Ectodermal cell (in vitro differentiated cells): Measurements from ENCODE around the gene PRPF8.
"Not testable (repeated sequence)": the region's sequence is repeated elsewhere in the genome, so short reads cannot be mapped to it uniquely, and the experiment has no call there.

ENCODE experiments used
- H3K27ac ChIP-seq: 2 replicates; pipeline ENCODE4 v1.7.0; 2013; ENCODE audit warnings: mild to moderate bottlenecking, low read depth, low read length; ENCODE audit not compliant: insufficient read depth, poor library complexity, severe bottlenecking
- H3K27me3 ChIP-seq: 2 replicates; pipeline ENCODE4 v1.7.0; 2013; ENCODE audit warnings: mild to moderate bottlenecking, low read length; ENCODE audit not compliant: insufficient read depth, control insufficient read depth, poor library complexity, severe bottlenecking
- H3K36me3 ChIP-seq: one replicate; pipeline ENCODE4 v1.7.0; 2013; ENCODE audit warnings: low read length; ENCODE audit not compliant: control insufficient read depth, insufficient read depth
- H3K4me1 ChIP-seq: one replicate; pipeline ENCODE4 v1.7.0; 2013; ENCODE audit warnings: low read length; ENCODE audit not compliant: control insufficient read depth, insufficient read depth
- H3K4me3 ChIP-seq: 2 replicates; pipeline ENCODE4 v1.7.0; 2013; ENCODE audit warnings: low read depth, low read length, control low read depth; ENCODE audit not compliant: insufficient read depth
- H3K9me3 ChIP-seq: 2 replicates; pipeline ENCODE4 v1.7.0; 2013; ENCODE audit warnings: mild to moderate bottlenecking, low read length, moderate library complexity; ENCODE audit not compliant: control insufficient read depth
- WGBS, 2 experiments: methylation state at CpG; one replicate each; pipeline ENCODE4 v1.1.7; 2013; ENCODE audit warnings: missing lambda C conversion rate in 2 of 2; 5-methylcytosine and 5-hydroxymethylcytosine counted together

PRPF8 gene

GRCh38 chr17:1652794-1653193 lies 31.9 kb downstream of the PRPF8 start:
- 91 to 95% methylated on average over 7 of the region's 7 CpGs for WGBS, 2 experiments

GRCh38 chr17:1651559-1651844 lies 33.2 kb downstream of the PRPF8 start:
- peaks cover 9% of the 10 kb centered on the region for H3K4me1 ChIP-seq
- WGBS, 2 experiments = 91 to 96% methylated on average over 4 of the region's 4 CpGs
- H3K36me3 ChIP-seq = peaks cover 52% of the 10 kb centered on the region
- H3K4me3 ChIP-seq = no peak overlapping the region
- no peak overlapping the region for H3K27ac ChIP-seq
- H3K27me3 ChIP-seq = peaks cover 11% of the 10 kb centered on the region
- H3K9me3 ChIP-seq = no peaks in the 10 kb centered on the region

More at GRCh38 chr17:1652794-1653193, 31.9 kb downstream of the PRPF8 start:
- not testable (repeated sequence) for H3K4me3 ChIP-seq, H3K27me3 ChIP-seq, H3K27ac ChIP-seq, H3K4me1 ChIP-seq, H3K9me3 ChIP-seq
- peaks cover 65% of the 10 kb centered on the region for H3K36me3 ChIP-seq

- 94 to 95% methylated on average over 22 of the region's 22 CpGs for WGBS, 2 experiments
- Histone ChIP-seq H3K36me3 (peaks cover 46% of the 10 kb centered on the region), H3K4me1 (peaks cover 13% of the 10 kb centered on the region), H3K27me3 (peaks cover 14% of the 10 kb centered on the region), H3K4me3 (no peak overlapping the region), H3K9me3 (no peaks in the 10 kb centered on the region), H3K27ac (no peak overlapping the region)
Observed at GRCh38 chr17:1650731-1651558, 33.7 kb downstream of the PRPF8 start.

GRCh38 chr17:1649844-1650501 lies 34.7 kb downstream of the PRPF8 start, which contains the start of gene RILP:
Gene RILP (minus strand): TSS chr17:1649866. CDS start chr17:1649804, 62 bp downstream.
- Histone ChIP-seq H3K4me3 (peak within 1 kb of the TSS; percentile 50), H3K27me3 (peaks cover 19% of the 10 kb centered on the region), H3K27ac (peak within 1 kb of the TSS; percentile 69), H3K36me3 (peaks cover 40% of the 10 kb centered on the region), H3K4me1 (peaks cover 22% of the 10 kb centered on the region), H3K9me3 (no peaks in the 10 kb centered on the region)
- 43% methylated on average over 23 of the region's 23 CpGs for WGBS, 2 experiments

GRCh38 chr17:1648963-1649843 lies 35.5 kb downstream of the PRPF8 start:
- WGBS, 2 experiments = 1% methylated on average over 100 of the region's 100 CpGs
- H3K9me3 ChIP-seq = no peaks in the 10 kb centered on the region
- peak overlapping the region; percentile 50 for H3K4me3 ChIP-seq
- H3K36me3 ChIP-seq = peaks cover 35% of the 10 kb centered on the region
- peaks cover 27% of the 10 kb centered on the region for H3K27me3 ChIP-seq
- H3K27ac ChIP-seq = peak overlapping the region; percentile 69
- peaks cover 25% of the 10 kb centered on the region for H3K4me1 ChIP-seq

- Histone ChIP-seq H3K9me3 (no peaks in the 10 kb centered on the region), H3K36me3 (peaks cover 27% of the 10 kb centered on the region), H3K27ac (peak overlapping the region; percentile 26), H3K4me3 (peak overlapping the region; percentile 38), H3K27me3 (peaks cover 35% of the 10 kb centered on the region), H3K4me1 (peaks cover 25% of the 10 kb centered on the region)
- WGBS, 2 experiments = 18 to 20% methylated on average over 54 of the region's 54 CpGs
Observed at GRCh38 chr17:1648173-1648962, 36.3 kb downstream of the PRPF8 start.

GRCh38 chr17:1647802-1648171 lies 36.9 kb downstream of the PRPF8 start:
- Histone ChIP-seq H3K27me3 (peaks cover 39% of the 10 kb centered on the region), H3K4me3 (no peak overlapping the region), H3K9me3 (no peaks in the 10 kb centered on the region), H3K4me1 (peaks cover 25% of the 10 kb centered on the region), H3K36me3 (peaks cover 22% of the 10 kb centered on the region), H3K27ac (no peak overlapping the region)
- WGBS, 2 experiments = 89 to 90% methylated on average over 11 of the region's 11 CpGs

- no peak overlapping the region for H3K27ac ChIP-seq
- no peaks in the 10 kb centered on the region for H3K9me3 ChIP-seq
- H3K36me3 ChIP-seq = peaks cover 8% of the 10 kb centered on the region
- WGBS, 2 experiments = 79 to 84% methylated on average over 13 of the region's 13 CpGs
- peaks cover 25% of the 10 kb centered on the region for H3K4me1 ChIP-seq
- H3K4me3 ChIP-seq = no peak overlapping the region
- peaks cover 40% of the 10 kb centered on the region for H3K27me3 ChIP-seq
Observed at GRCh38 chr17:1646199-1646875, 38.3 kb downstream of the PRPF8 start.
